Endothelial cell of umbilical vein (primary cell): ENCODE data around the gene CNTNAP2.

Experiments
- EZH2 ChIP-seq: IDR thresholded peaks from 2 replicates; pipeline ENCODE4 v1.6.1; 2012; ENCODE audit warnings: borderline replicate concordance, low read depth, mild to moderate bottlenecking, moderate library complexity, low read length, inconsistent platforms; ENCODE audit not compliant: severe bottlenecking
- JUN ChIP-seq: IDR thresholded peaks from 2 replicates; pipeline ENCODE4 v1.6.1; 2011; ENCODE audit warnings: borderline replicate concordance, low read depth; ENCODE audit not compliant: insufficient read length, insufficient read depth
- POLR2AphosphoS5 ChIP-seq: IDR thresholded peaks from 2 replicates; pipeline ENCODE4 v1.6.1; 2012; ENCODE audit warnings: low read depth, mild to moderate bottlenecking, control low read depth, low read length, moderate library complexity; ENCODE audit not compliant: insufficient read depth
- TF ChIP-seq, protein P1 (sequence below): IDR thresholded peaks from 2 replicates; pipeline ENCODE4 v1.6.1; 2011; ENCODE audit not compliant: insufficient read depth, insufficient read length
- TF ChIP-seq, protein P2 (sequence below), 2 donors: IDR thresholded peaks; 1 replicate in 1 of 2; 2 replicates in 1 of 2; pipeline ENCODE4 v1.5.1; 2011; ENCODE audit warnings: low read length in 2 of 2, mild to moderate bottlenecking in 2 of 2, moderate library complexity in 2 of 2, control low read depth in 1 of 2, inconsistent platforms in 1 of 2, low read depth in 1 of 2; ENCODE audit not compliant: insufficient read depth in 1 of 2; ENCODE audit errors: extremely low read depth in 1 of 2

DNA sequence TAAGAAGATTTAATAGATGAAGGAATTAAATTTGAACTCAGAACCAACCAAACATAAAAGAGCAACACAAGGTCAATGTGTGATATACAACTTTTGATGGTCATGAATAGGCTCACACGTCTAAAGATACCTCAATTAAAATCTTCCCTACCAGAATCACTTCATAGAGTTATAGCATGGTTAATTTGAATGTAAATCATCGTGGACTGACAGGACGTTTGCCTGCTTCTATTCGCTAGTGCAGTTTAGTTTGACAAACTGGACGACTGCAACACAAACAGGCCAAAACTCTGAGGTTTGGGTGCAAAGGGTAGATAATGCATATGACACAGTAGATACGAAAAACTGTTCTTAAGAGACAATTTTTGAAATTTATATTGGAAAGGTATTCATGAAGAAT, 32.5 kb upstream of the CNTNAP2 start:
- TF ChIP-seq, protein P1, sequence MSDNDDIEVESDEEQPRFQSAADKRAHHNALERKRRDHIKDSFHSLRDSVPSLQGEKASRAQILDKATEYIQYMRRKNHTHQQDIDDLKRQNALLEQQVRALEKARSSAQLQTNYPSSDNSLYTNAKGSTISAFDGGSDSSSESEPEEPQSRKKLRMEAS = no peak
- TF ChIP-seq, protein P2, sequence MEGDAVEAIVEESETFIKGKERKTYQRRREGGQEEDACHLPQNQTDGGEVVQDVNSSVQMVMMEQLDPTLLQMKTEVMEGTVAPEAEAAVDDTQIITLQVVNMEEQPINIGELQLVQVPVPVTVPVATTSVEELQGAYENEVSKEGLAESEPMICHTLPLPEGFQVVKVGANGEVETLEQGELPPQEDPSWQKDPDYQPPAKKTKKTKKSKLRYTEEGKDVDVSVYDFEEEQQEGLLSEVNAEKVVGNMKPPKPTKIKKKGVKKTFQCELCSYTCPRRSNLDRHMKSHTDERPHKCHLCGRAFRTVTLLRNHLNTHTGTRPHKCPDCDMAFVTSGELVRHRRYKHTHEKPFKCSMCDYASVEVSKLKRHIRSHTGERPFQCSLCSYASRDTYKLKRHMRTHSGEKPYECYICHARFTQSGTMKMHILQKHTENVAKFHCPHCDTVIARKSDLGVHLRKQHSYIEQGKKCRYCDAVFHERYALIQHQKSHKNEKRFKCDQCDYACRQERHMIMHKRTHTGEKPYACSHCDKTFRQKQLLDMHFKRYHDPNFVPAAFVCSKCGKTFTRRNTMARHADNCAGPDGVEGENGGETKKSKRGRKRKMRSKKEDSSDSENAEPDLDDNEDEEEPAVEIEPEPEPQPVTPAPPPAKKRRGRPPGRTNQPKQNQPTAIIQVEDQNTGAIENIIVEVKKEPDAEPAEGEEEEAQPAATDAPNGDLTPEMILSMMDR (IDR thresholded peaks at IDR 0.05; ENCODE audit: extremely low read depth in 1 of 2, insufficient read depth in 1 of 2, low read depth in 1 of 2, low read length in 2 of 2) = no peak
- TF ChIP-seq EZH2 = no peak
- no peak for TF ChIP-seq POLR2AphosphoS5
- no peak for TF ChIP-seq JUN
